ENCODE results near the gene TNFRSF19. TPM values are rescaled to one million over a fixed set of nuclear protein-coding genes. Genes with fewer than 3 reads are reported as not detected.
"Not testable (repeated sequence)": the region's sequence is repeated elsewhere in the genome, so short reads cannot be mapped to it uniquely, and the experiment has no call there.

The TNFRSF19 gene
- total RNA-seq (10 to 100 TPM in 1 of 6 donors, 1 to 10 TPM in 5; 1.5 to 14.1 (median 2.7) TPM), polyA plus RNA-seq (1 to 10 TPM; 2.7 to 6.2 TPM)

GRCh38 chr13:23570099-23570920 lies at the start of gene TNFRSF19:
Gene TNFRSF19 (plus strand): TSS chr13:23570412. CDS start chr13:23590184, 19,772 bp downstream.
- FAIRE-seq (no peak), DNase-seq (no peak), ATAC-seq (peak; percentile 31 to 83 (median 78))
- Histone ChIP-seq H3K4me1 (peaks cover 0 to 3% (median 0%) of the 10 kb centered on the region in 3 donors), H3K4me3 (no peak within 1 kb of the TSS), H3K27ac (no peak within 1 kb of the TSS), H3K27me3 (peaks cover 0 to 9% (median 0%) of the 10 kb centered on the region in 4 donors), H3K9me3 (no peaks in the 10 kb centered on the region), H3K36me3 (no peaks in the 10 kb centered on the region)
- WGBS, 2 donors: 8 to 9% methylated on average over 10 of the region's 10 CpGs
- TF ChIP-seq CTCF (IDR thresholded peaks at IDR 0.05): no peak
- intact Hi-C loops (cut with DNase I): no loop called here

GRCh38 chr13:23529926-23530325 lies 40.3 kb upstream of the TNFRSF19 start:
- ATAC-seq; H3K27ac ChIP-seq; FAIRE-seq; H3K27me3 ChIP-seq; H3K9me3 ChIP-seq; intact Hi-C loops (cut with DNase I); H3K36me3 ChIP-seq; H3K4me1 ChIP-seq; H3K4me3 ChIP-seq; DNase-seq: not testable (repeated sequence)
- WGBS, 2 donors: 54 to 75% methylated on average over 3 of the region's 3 CpGs

- intact Hi-C loops (cut with DNase I): no loop called here
- no peak for ATAC-seq
- no peak for FAIRE-seq
- no peaks in the 10 kb centered on the region for H3K36me3 ChIP-seq
- peak in 1 of 6 donors; percentile 42 for DNase-seq
- H3K4me1 ChIP-seq: no peaks in the 10 kb centered on the region
- no peaks in the 10 kb centered on the region for H3K27me3 ChIP-seq
- no peak overlapping the region for H3K27ac ChIP-seq
- no peak overlapping the region for H3K4me3 ChIP-seq
- no peaks in the 10 kb centered on the region for H3K9me3 ChIP-seq
- no peak for TF ChIP-seq CTCF (IDR thresholded peaks at IDR 0.05)
- 91 to 98% methylated on average over 15 of the region's 15 CpGs for WGBS, 2 donors
These were observed 38.8 kb upstream of the TNFRSF19 start for GRCh38 chr13:23531446-23531845.

- no peak for TF ChIP-seq CTCF (IDR thresholded peaks at IDR 0.05)
- no peak for FAIRE-seq
- intact Hi-C loops (cut with DNase I): no loop called here
- Histone ChIP-seq H3K4me3 (no peak overlapping the region), H3K27ac (no peak overlapping the region), H3K27me3 (no peaks in the 10 kb centered on the region), H3K4me1 (no peaks in the 10 kb centered on the region), H3K9me3 (no peaks in the 10 kb centered on the region), H3K36me3 (no peaks in the 10 kb centered on the region)
- no peak for ATAC-seq
- no peak for DNase-seq
- WGBS, 2 donors: 33 to 34% methylated on average over 5 of the region's 5 CpGs
These were observed 36.1 kb upstream of the TNFRSF19 start for GRCh38 chr13:23534090-23534489.

GRCh38 chr13:23541221-23541824 lies 28.9 kb upstream of the TNFRSF19 start:
- no peak for FAIRE-seq
- 74 to 78% methylated on average over 4 of the region's 4 CpGs for WGBS, 2 donors
- intact Hi-C loops (cut with DNase I): no loop called here
- no peak for ATAC-seq
- Histone ChIP-seq H3K36me3 (no peaks in the 10 kb centered on the region), H3K27me3 (no peaks in the 10 kb centered on the region), H3K4me3 (no peak overlapping the region), H3K9me3 (no peaks in the 10 kb centered on the region), H3K27ac (no peak overlapping the region), H3K4me1 (no peaks in the 10 kb centered on the region)
- TF ChIP-seq CTCF (IDR thresholded peaks at IDR 0.05): no peak
- DNase-seq: no peak
